Osteoblast (primary cell): ENCODE measurements around the gene ZFP36. TPM values are rescaled to one million over a fixed set of nuclear protein-coding genes. Genes with fewer than 3 reads are reported as not detected.
"Not testable (repeated sequence)": the region's sequence is repeated elsewhere in the genome, so short reads cannot be mapped to it uniquely, and the experiment has no call there.

ENCODE experiments used
- DNase-seq: peaks from one replicate; pipeline ENCODE4 v3.0.0; 2011; ENCODE audit warnings: low spot score, mixed read lengths; ENCODE audit not compliant: insufficient read length; ENCODE audit errors: missing footprints
- H2AFZ ChIP-seq: 2 replicates; pipeline ENCODE4 v1.6.0; 2011; ENCODE audit warnings: mild to moderate bottlenecking, low read length
- H3K27ac ChIP-seq: 2 replicates; pipeline ENCODE4 v1.5.1; 2011; ENCODE audit warnings: mild to moderate bottlenecking, low read depth, low read length, moderate library complexity
- H3K27me3 ChIP-seq: 2 replicates; pipeline ENCODE4 v1.6.0; 2012; ENCODE audit warnings: mild to moderate bottlenecking, control low read depth, inconsistent platforms, low read length, moderate library complexity; ENCODE audit not compliant: insufficient read depth
- H3K36me3 ChIP-seq: 2 replicates; pipeline ENCODE4 v1.5.1; 2011; ENCODE audit warnings: mild to moderate bottlenecking, low read length, control low read depth, moderate library complexity; ENCODE audit not compliant: insufficient read depth
- H3K4me1 ChIP-seq: 2 replicates; pipeline ENCODE4 v1.5.1; 2011; ENCODE audit warnings: mild to moderate bottlenecking, low read length, control low read depth, moderate library complexity; ENCODE audit not compliant: insufficient read depth
- H3K4me2 ChIP-seq: 2 replicates; pipeline ENCODE4 v1.6.0; 2011; ENCODE audit warnings: mild to moderate bottlenecking, low read length; ENCODE audit not compliant: insufficient read depth
- H3K4me3 ChIP-seq: fragments of 200-600 bp; sonication (generic); 3 replicates; pipeline ENCODE4 v1.5.1; 2012; ENCODE audit warnings: mild to moderate bottlenecking, low read length, inconsistent platforms; ENCODE audit not compliant: insufficient read depth
- H3K79me2 ChIP-seq: 2 replicates; pipeline ENCODE4 v1.6.0; 2012; ENCODE audit warnings: mild to moderate bottlenecking, low read length, control low read depth, inconsistent platforms; ENCODE audit not compliant: insufficient read depth
- H3K9me3 ChIP-seq: 2 replicates; pipeline ENCODE4 v1.5.1; 2011; ENCODE audit warnings: low read depth, low read length, control low read depth
- H4K20me1 ChIP-seq: 2 replicates; pipeline ENCODE4 v1.6.0; 2012; ENCODE audit warnings: mild to moderate bottlenecking, low read length, control low read depth; ENCODE audit not compliant: insufficient read depth
- CTCF ChIP-seq: IDR thresholded peaks from 2 replicates; pipeline ENCODE4 v1.5.1; 2011; ENCODE audit warnings: mild to moderate bottlenecking, low read depth, low read length, moderate library complexity; ENCODE audit errors: extremely low read depth
- small RNA-seq: library from RNA; depleted of rRNA; stranded (forward); fragments of <200 nt; gene quantifications from one replicate; pipeline ENCODE3, GENCODE V24; 2012
- total RNA-seq: library from RNA; depleted of rRNA; stranded (reverse); fragments of >200 nt; gene quantifications from 2 replicates; pipeline ENCODE4 v1.2.3, GENCODE V29; 2012

The ZFP36 gene
- total RNA-seq, 1 donor, result 6.5 TPM

- Histone ChIP-seq H3K4me3 (no peak overlapping the region), H3K27ac (no peak overlapping the region), H4K20me1 (peaks cover 63% of the 10 kb centered on the region), H3K27me3 (no peaks in the 10 kb centered on the region), H3K4me1 (peaks cover 24% of the 10 kb centered on the region), H3K79me2 (peaks cover 97% of the 10 kb centered on the region), H2AFZ (no peak overlapping the region), H3K4me2 (no peak overlapping the region), H3K9me3 (no peaks in the 10 kb centered on the region), H3K36me3 (peaks cover 29% of the 10 kb centered on the region)
- TF ChIP-seq CTCF, result no peak
- peak; percentile 37 for DNase-seq
Measured at GRCh38 chr19:39449116-39449797, 42.6 kb downstream of the ZFP36 start.

- not testable (repeated sequence) for H3K27me3 ChIP-seq, DNase-seq, H3K4me3 ChIP-seq, H3K4me2 ChIP-seq, H3K27ac ChIP-seq, H3K9me3 ChIP-seq, H2AFZ ChIP-seq
- Histone ChIP-seq H3K79me2 (peaks cover 92% of the 10 kb centered on the region), H3K36me3 (peaks cover 36% of the 10 kb centered on the region), H3K4me1 (peaks cover 22% of the 10 kb centered on the region), H4K20me1 (peaks cover 69% of the 10 kb centered on the region)
Measured at GRCh38 chr19:39451257-39451656, 44.6 kb downstream of the ZFP36 start.

Small RNA genes within 50 kb of the gene (small RNA-seq; reads per million reads assigned to genes)
- not detected for gene MIR4530
- gene RN7SL566P, result not detected

Other genes with a start within 250 kb of the ZFP36 start
- not detected in 2 replicates for gene NCCRP1, start 209.9 kb upstream of the ZFP36 start, total RNA-seq
- gene SYCN, start 202.6 kb upstream of the ZFP36 start, total RNA-seq, result not detected in 2 replicates
- gene IFNL3, start 161.8 kb upstream of the ZFP36 start, total RNA-seq, result not detected in 2 replicates
- gene IFNL4, start 158.0 kb upstream of the ZFP36 start, total RNA-seq, result not detected in 2 replicates
- gene IFNL2, start 138.5 kb upstream of the ZFP36 start, total RNA-seq, result not detected in 2 replicates
- gene IFNL1, start 110.4 kb upstream of the ZFP36 start, total RNA-seq, result not detected in 2 replicates
- gene LRFN1, start 86.0 kb upstream of the ZFP36 start, total RNA-seq, result under 0.01 and 0.36 TPM in 2 replicates
- gene GMFG, start 70.8 kb upstream of the ZFP36 start, total RNA-seq, result 0.36 and 2.7 TPM in 2 replicates
- gene SAMD4B, start 64.4 kb upstream of the ZFP36 start, total RNA-seq, result 85.0 and 85.5 TPM in 2 replicates
- gene PAF1, start 15.7 kb upstream of the ZFP36 start, total RNA-seq, result 29.3 and 29.8 TPM in 2 replicates
- 19.9 and 23.0 TPM in 2 replicates for gene MED29, start 15.5 kb upstream of the ZFP36 start, total RNA-seq
- gene PLEKHG2, start 5.8 kb downstream of the ZFP36 start, total RNA-seq, result 21.4 and 21.5 TPM in 2 replicates
- 44.9 and 56.0 TPM in 2 replicates for gene RPS16, start 29.1 kb downstream of the ZFP36 start, total RNA-seq
- gene SUPT5H, start 38.7 kb downstream of the ZFP36 start, total RNA-seq, result 71.9 and 91.2 TPM in 2 replicates
- 29.8 and 36.9 TPM in 2 replicates for gene TIMM50, start 74.0 kb downstream of the ZFP36 start, total RNA-seq
- gene DLL3, start 92.1 kb downstream of the ZFP36 start, total RNA-seq, result under 0.01 TPM in 1 of 2 replicates, not detected in the other
- gene SELENOV, start 108.3 kb downstream of the ZFP36 start, total RNA-seq, result not detected in 2 replicates
- gene EID2B, start 126.0 kb downstream of the ZFP36 start, total RNA-seq, result 4.7 and 5.1 TPM in 2 replicates
- 8.3 TPM in 2 replicates for gene EID2, start 133.3 kb downstream of the ZFP36 start, total RNA-seq
- gene LGALS13, start 195.7 kb downstream of the ZFP36 start, total RNA-seq, result not detected in 2 replicates
- gene LGALS16, start 249.1 kb downstream of the ZFP36 start, total RNA-seq, result not detected in 2 replicates